Measurements from ENCODE around the gene INAFM2.

DNA sequence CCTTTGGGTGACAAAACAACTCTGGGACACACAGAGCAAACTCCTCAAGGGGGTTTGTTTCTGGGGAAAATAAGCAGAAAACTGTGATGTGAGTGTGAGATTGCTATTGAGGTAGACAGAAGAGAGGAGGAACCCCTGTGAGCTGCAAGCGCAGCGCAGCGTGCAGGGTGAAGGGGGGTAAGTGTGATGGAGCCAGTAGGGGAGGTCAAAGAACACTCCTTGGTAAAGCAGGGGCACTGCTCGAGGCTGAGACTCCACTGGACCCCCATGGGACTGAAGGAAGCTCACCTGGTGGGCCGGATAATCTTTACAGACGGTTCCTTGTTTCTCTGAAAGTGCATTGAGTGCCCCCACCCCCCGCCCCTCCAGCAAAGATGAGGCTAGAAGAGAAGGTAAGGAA is 7.5 kb downstream of the INAFM2 start:
- TF ChIP-seq MYC (IDR thresholded peaks at IDR 0.05; ENCODE audit: low read depth, low read length): no peak
- TF ChIP-seq POLR2A (IDR thresholded peaks at IDR 0.05; ENCODE audit: extremely low read depth, insufficient read length): no peak
- no peak for TF ChIP-seq CTCF (IDR thresholded peaks at IDR 0.05; ENCODE audit: low read depth, low read length)
